ENCODE results near the gene AIG1.

DNA sequence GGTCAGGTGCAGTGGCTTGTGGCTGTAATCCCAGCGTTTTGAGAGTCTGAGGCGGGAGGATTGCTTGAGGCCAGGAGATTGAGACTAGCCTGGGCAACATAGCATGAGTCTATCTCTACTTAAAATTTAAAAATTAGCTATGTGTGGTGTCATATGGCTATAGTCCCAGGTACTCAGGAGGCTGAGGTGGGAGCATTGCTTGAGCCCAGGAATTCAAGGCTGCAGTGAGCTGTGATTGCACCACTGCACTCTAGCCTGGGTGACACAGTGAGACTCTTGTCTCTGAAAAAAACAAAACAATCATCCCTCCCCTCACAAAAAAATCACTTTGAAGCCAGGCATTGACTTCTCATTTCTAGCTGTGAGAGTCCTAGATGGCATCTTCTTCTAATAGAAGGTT, 32.1 kb downstream of the AIG1 start:
- no peak for TF ChIP-seq TAF1 (IDR thresholded peaks at IDR 0.05; ENCODE audit: low read depth)
- TF ChIP-seq EZH2 (IDR thresholded peaks at IDR 0.05; ENCODE audit: borderline replicate concordance, insufficient read depth, low read length, poor library complexity, severe bottlenecking) = no peak
- TF ChIP-seq, protein P1, sequence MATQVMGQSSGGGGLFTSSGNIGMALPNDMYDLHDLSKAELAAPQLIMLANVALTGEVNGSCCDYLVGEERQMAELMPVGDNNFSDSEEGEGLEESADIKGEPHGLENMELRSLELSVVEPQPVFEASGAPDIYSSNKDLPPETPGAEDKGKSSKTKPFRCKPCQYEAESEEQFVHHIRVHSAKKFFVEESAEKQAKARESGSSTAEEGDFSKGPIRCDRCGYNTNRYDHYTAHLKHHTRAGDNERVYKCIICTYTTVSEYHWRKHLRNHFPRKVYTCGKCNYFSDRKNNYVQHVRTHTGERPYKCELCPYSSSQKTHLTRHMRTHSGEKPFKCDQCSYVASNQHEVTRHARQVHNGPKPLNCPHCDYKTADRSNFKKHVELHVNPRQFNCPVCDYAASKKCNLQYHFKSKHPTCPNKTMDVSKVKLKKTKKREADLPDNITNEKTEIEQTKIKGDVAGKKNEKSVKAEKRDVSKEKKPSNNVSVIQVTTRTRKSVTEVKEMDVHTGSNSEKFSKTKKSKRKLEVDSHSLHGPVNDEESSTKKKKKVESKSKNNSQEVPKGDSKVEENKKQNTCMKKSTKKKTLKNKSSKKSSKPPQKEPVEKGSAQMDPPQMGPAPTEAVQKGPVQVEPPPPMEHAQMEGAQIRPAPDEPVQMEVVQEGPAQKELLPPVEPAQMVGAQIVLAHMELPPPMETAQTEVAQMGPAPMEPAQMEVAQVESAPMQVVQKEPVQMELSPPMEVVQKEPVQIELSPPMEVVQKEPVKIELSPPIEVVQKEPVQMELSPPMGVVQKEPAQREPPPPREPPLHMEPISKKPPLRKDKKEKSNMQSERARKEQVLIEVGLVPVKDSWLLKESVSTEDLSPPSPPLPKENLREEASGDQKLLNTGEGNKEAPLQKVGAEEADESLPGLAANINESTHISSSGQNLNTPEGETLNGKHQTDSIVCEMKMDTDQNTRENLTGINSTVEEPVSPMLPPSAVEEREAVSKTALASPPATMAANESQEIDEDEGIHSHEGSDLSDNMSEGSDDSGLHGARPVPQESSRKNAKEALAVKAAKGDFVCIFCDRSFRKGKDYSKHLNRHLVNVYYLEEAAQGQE (IDR thresholded peaks at IDR 0.05; ENCODE audit: borderline replicate concordance) = no peak
- TF ChIP-seq RAD21 (conservative IDR thresholded peaks at IDR 0.05) = no peak
- TF ChIP-seq, protein P2, sequence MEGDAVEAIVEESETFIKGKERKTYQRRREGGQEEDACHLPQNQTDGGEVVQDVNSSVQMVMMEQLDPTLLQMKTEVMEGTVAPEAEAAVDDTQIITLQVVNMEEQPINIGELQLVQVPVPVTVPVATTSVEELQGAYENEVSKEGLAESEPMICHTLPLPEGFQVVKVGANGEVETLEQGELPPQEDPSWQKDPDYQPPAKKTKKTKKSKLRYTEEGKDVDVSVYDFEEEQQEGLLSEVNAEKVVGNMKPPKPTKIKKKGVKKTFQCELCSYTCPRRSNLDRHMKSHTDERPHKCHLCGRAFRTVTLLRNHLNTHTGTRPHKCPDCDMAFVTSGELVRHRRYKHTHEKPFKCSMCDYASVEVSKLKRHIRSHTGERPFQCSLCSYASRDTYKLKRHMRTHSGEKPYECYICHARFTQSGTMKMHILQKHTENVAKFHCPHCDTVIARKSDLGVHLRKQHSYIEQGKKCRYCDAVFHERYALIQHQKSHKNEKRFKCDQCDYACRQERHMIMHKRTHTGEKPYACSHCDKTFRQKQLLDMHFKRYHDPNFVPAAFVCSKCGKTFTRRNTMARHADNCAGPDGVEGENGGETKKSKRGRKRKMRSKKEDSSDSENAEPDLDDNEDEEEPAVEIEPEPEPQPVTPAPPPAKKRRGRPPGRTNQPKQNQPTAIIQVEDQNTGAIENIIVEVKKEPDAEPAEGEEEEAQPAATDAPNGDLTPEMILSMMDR (IDR thresholded peaks at IDR 0.05; ENCODE audit: poor library complexity, severe bottlenecking) = no peak
